ENCODE results near the gene C1orf159.

The C1orf159 gene

DNA sequence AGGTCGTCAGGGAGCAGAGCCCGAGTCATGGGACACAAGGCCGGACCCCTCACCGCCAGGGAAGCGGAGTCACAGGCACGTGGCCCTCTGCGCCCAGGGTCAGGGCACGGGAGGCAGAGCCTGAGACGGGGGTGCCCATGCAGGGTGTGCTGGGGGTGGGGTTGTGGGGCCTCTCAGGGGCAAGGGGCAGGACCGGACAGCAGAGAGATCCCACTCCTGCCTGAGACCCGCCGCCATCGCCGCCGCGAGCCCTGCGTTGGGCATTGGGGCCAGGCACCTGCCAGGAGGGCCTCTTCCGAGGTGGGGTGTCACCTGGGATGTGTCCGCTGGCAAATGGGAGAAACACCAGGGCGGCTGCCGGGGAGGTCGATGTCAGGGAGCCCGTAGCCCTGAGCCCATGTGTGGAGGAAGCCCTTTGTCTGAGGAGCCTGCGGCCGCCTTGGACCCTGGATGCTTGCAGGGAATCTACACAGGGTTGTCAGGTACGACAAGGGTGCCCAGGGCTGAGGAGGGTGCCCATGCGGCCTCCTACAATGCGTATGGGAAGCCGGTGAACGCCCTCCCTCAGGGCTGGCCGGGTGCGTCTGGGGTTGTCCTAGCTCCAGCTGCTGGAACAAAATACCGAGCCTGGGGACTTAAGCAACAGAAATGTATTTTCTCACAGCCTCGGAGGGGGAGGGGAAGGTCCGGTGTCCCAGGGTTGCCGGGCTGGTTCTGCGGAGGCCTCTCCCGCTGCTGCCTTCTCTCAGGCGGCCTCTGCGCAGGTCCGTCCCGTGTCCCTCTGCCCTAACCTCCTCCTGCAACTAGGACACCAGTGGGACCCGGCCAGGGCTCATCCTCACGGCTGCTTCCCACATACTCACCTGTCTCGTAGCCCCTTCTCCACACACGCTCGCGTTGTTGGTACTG is 16.4 kb upstream of the C1orf159 start:
- no peak for DNase-seq (ENCODE audit: low read depth)

- DNase-seq (ENCODE audit: low read depth): no peak
Measured at GRCh38 chr1:1130206-1131120, 14.6 kb upstream of the C1orf159 start.

DNA sequence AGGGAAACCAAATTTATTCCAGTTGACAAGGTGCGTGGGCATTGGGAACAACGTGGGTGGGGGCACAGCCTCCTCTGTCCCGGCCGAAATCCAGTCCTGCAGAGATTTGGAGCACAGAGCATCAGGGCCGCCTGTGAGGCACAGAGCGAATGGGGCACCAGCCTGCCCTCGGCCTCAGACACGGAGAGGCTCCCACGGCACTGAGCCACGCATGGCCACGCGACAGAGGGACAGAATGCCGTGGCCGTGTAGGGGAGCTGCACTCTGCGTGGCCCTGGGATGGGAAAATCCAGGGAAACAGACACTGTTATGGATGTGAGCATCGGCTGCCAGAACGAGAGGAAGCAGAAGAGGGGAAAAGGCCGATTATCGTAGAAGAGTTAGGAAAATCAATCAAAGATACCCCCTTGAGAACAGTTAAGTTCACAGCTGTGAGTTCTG is 13.5 kb upstream of the C1orf159 start:
- DNase-seq (ENCODE audit: low read depth): no peak

DNA sequence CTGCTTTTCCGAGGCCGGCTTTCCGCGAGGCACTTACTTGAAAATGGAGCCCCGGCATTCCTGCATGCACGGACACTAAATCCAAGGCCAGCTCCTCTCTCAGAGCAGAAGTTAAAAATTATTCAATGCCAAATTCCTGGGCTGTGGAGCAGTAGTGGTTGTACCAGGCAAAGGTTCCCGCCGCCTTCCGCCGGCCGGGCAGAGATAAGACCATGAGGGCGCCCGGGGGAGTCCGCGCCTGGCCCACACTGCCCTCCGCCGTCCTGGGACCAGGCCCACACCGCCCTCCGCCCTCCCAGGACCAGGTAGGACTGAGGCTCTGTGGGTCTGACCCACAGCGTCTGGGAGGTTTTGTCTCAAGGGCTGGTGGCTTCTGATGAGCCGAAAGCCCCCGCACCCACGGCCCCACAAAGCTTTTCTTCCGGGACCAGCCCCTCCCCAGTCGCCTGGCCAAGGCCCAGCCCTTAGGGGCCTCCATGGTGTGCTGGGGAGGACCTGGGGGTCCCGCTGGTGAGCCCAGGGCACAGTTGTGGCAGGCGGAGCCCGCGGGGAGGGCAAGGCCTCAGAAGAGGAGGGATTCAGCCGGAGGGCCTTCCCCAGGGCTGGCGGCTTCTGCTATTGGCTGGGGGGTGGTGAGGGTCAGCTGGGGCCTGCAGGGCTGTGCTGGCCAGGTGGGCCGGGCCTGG is 12.7 kb upstream of the C1orf159 start:
- no peak for DNase-seq (ENCODE audit: low read depth)

GRCh38 chr1:1127551-1128451 is 11.9 kb upstream of the C1orf159 start:
- DNase-seq (ENCODE audit: low read depth): no peak

GRCh38 chr1:1125945-1126344 is 10.1 kb upstream of the C1orf159 start:
- DNase-seq (ENCODE audit: low read depth): no peak

- no peak for DNase-seq (ENCODE audit: low read depth)
Measured at GRCh38 chr1:1124786-1125642, 9.1 kb upstream of the C1orf159 start.

DNA sequence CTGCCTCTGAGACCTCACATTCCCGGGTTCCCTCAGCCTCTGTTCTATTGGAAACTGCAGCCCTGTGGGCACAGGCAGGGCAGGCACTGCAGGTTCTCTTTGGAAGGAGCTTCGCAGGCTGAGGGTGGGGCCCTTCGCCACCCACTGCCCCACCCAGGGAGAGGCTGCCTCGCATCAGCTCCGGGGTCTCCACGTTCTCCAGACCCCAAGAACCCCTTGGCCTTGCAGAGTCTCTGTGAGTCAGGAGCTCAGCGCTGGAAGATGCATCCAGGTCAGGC is 8.6 kb upstream of the C1orf159 start:
- DNase-seq (ENCODE audit: low read depth): no peak

- DNase-seq (ENCODE audit: low read depth): no peak
Measured at GRCh38 chr1:1123581-1124507, 8.0 kb upstream of the C1orf159 start.

- DNase-seq (ENCODE audit: low read depth): no peak
Measured at GRCh38 chr1:1122981-1123480, 7.1 kb upstream of the C1orf159 start.

- peak; percentile 30 for DNase-seq (ENCODE audit: low read depth)
Measured at GRCh38 chr1:1122078-1122811, 6.4 kb upstream of the C1orf159 start.

GRCh38 chr1:1121611-1122077 is 5.8 kb upstream of the C1orf159 start:
- no peak for DNase-seq (ENCODE audit: low read depth)

- no peak for DNase-seq (ENCODE audit: low read depth)
Measured at GRCh38 chr1:1120866-1121591, 5.1 kb upstream of the C1orf159 start.

DNA sequence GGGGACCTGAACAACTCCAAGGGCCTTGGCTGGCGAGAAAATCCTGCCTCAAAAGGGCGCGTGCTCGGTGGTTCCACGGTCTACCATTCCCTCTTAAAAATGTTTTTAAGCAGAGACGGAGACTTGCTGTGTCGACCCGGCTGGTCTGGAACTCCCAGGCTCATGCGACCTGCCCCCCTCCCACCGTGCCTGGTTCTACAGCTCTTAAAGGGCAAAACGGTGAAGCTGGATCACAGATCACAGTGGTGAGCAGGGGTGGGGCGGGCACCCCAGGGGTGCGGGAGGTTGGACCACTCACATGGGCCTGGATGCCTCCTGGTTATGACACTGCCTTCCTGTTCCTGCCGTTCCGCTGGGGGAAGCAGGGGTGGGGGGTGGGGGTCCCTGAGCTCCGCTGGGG is 4.2 kb upstream of the C1orf159 start:
- no peak for DNase-seq (ENCODE audit: low read depth)

DNA sequence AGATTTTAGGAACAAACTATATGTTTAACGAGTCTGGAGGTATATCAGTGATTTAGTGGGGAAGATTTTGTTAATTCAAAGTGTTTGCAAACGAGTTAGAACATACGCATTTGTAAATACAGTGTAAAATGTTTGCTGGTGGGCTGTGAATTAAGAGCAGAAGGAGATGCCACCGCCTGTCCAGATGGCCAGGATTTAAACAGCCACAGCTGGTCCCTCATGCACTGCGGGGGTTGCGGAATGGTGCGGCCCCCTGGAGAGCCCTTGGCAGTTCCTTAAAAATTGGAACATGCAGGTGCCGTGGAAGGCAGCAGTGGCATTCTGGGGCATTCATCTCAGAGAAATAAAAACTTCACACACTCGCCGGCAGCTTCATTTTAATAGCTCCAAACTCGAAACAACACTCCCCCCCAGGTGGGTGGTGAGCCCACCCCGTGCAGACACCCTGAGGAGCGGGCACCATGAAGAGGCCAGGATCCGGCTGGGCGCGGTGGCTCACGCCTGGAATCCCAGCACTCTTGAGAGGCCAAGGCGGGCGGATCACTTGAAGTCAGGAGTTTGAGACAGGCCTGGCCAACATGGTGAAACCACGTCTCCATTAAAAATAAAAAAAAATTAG is 3.5 kb upstream of the C1orf159 start:
- no peak for DNase-seq (ENCODE audit: low read depth)

- no peak for DNase-seq (ENCODE audit: low read depth)
Measured at GRCh38 chr1:1118876-1119220, 3.0 kb upstream of the C1orf159 start.

Measured in fibroblast of the conjunctiva (primary cell).